IMR-90 (cell line): Measurements from ENCODE around the gene AGPS. TPM values are rescaled to one million over a fixed set of nuclear protein-coding genes. Genes with fewer than 3 reads are reported as not detected.

Experiments used
- ATAC-seq: fragments of 200-7000 bp; cut with Tn5 transposase; 2 replicates; pipeline ENCODE4 v1.9.1; 2020; ENCODE audit warnings: low read depth, mild to moderate bottlenecking, moderate library complexity
- BruUV-seq: library from RNA; stranded (reverse); fragments of 400-500 nt; replicated peaks from 2 replicates; lab custom pipeline; 2021; lab: Mats Ljungman, UMichigan
- CTCF ChIA-PET: fragments of 300-600 bp; formaldehyde crosslinking; extraction: SDS; loops from one replicate; lab custom pipeline; 2021; ENCODE audit warnings: antibody characterized with exemption; lab: Yijun Ruan, JAX
- POLR2A ChIA-PET: fragments of 300-600 bp; sonication (Branson Sonifier 250); formaldehyde crosslinking; loops from one replicate; lab custom pipeline; 2022; ENCODE audit warnings: antibody characterized with exemption; ENCODE audit not compliant: unreplicated experiment; lab: Charles Lee
- DNase-seq: peaks from one replicate; pipeline ENCODE4 v3.0.0; 2013
- H2AFZ ChIP-seq: replicated peaks from 2 replicates; pipeline ENCODE3; 2013; ENCODE audit warnings: low read length, mild to moderate bottlenecking; ENCODE audit not compliant: poor library complexity
- H2AK5ac ChIP-seq: 2 replicates; pipeline ENCODE4 v1.6.1; 2013; ENCODE audit warnings: low read depth, low read length, inconsistent platforms
- H2AK9ac ChIP-seq: replicated peaks from 2 replicates; pipeline ENCODE3; 2013; ENCODE audit warnings: mild to moderate bottlenecking, low read depth, low read length, moderate library complexity; ENCODE audit not compliant: poor library complexity
- H2BK120ac ChIP-seq: 2 replicates; pipeline ENCODE4 v1.6.1; 2013; ENCODE audit warnings: low read depth, low read length, inconsistent platforms
- H2BK15ac ChIP-seq: 3 replicates; pipeline ENCODE4 v1.6.1; 2013; ENCODE audit warnings: low read depth, low read length, inconsistent platforms
- H2BK20ac ChIP-seq: 2 replicates; pipeline ENCODE4 v1.6.1; 2013; ENCODE audit warnings: low read depth, mild to moderate bottlenecking, inconsistent platforms, low read length, moderate library complexity
- H2BK5ac ChIP-seq: 2 replicates; pipeline ENCODE4 v1.6.1; 2013; ENCODE audit warnings: mild to moderate bottlenecking, low read depth, low read length, inconsistent platforms; ENCODE audit not compliant: poor library complexity, severe bottlenecking
- H3K14ac ChIP-seq: replicated peaks from 2 replicates; pipeline ENCODE4 v1.6.1; 2013; ENCODE audit warnings: low read depth, low read length, inconsistent platforms
- H3K18ac ChIP-seq: 2 replicates; pipeline ENCODE4 v1.6.1; 2013; ENCODE audit warnings: low read depth, low read length, control low read depth
- H3K23ac ChIP-seq: 2 replicates; pipeline ENCODE4 v1.6.1; 2013; ENCODE audit warnings: low read depth, low read length, inconsistent platforms
- H3K27ac ChIP-seq: 2 replicates; pipeline ENCODE4 v1.5.1; 2013; ENCODE audit warnings: mild to moderate bottlenecking, control low read depth, low read length; ENCODE audit not compliant: insufficient read depth
- H3K27me3 ChIP-seq: 2 replicates; pipeline ENCODE4 v1.6.1; 2013; ENCODE audit warnings: low read length; ENCODE audit not compliant: control insufficient read depth, insufficient read depth
- H3K36me3 ChIP-seq: 2 replicates; pipeline ENCODE4 v1.6.1; 2013; ENCODE audit warnings: low read length, mixed read lengths; ENCODE audit not compliant: control insufficient read depth, insufficient read depth
- H3K4ac ChIP-seq: 2 replicates; pipeline ENCODE4 v1.6.1; 2013; ENCODE audit warnings: low read depth, low read length, inconsistent platforms
- H3K4me1 ChIP-seq: 2 replicates; pipeline ENCODE4 v1.6.1; 2013; ENCODE audit warnings: low read length, mixed read lengths; ENCODE audit not compliant: control insufficient read depth, insufficient read depth
- H3K4me2 ChIP-seq: 2 replicates; pipeline ENCODE4 v1.6.1; 2013; ENCODE audit warnings: low read depth, mild to moderate bottlenecking, control low read depth, low read length, moderate library complexity
- H3K4me3 ChIP-seq: 2 replicates; pipeline ENCODE4 v1.5.1; 2013; ENCODE audit warnings: low read depth, mild to moderate bottlenecking, control low read depth, low read length, moderate library complexity; ENCODE audit not compliant: insufficient read depth
- H3K56ac ChIP-seq: 2 replicates; pipeline ENCODE4 v1.6.1; 2013; ENCODE audit warnings: low read length, inconsistent platforms; ENCODE audit not compliant: insufficient read depth; ENCODE audit errors: extremely low read depth
- H3K79me1 ChIP-seq, 2 experiments: 2 replicates each; pipeline ENCODE4 v1.6.1; 2013; ENCODE audit warnings: low read length in 2 of 2, inconsistent platforms in 1 of 2, low read depth in 1 of 2
- H3K9ac ChIP-seq: 2 replicates; pipeline ENCODE4 v1.6.1; 2013; ENCODE audit warnings: low read depth, low read length, control low read depth
- H3K9me1 ChIP-seq: 2 replicates; pipeline ENCODE4 v1.6.1; 2013; ENCODE audit warnings: low read length, inconsistent platforms; ENCODE audit not compliant: insufficient read depth
- H3K9me3 ChIP-seq: 2 replicates; pipeline ENCODE4 v1.6.1; 2013; ENCODE audit warnings: low read length; ENCODE audit not compliant: control insufficient read depth, insufficient read depth
- H4K20me1 ChIP-seq: 2 replicates; pipeline ENCODE4 v1.6.1; 2013; ENCODE audit warnings: low read length, inconsistent platforms; ENCODE audit not compliant: insufficient read depth
- H4K5ac ChIP-seq: 2 replicates; pipeline ENCODE4 v1.6.1; 2013; ENCODE audit warnings: mild to moderate bottlenecking, low read depth, low read length, control low read depth
- H4K8ac ChIP-seq, 2 experiments: 2 replicates each; pipeline ENCODE4 v1.6.1; 2013; ENCODE audit warnings: low read depth in 2 of 2, low read length in 2 of 2, control low read depth in 1 of 2, inconsistent platforms in 1 of 2
- H4K91ac ChIP-seq: 2 replicates; pipeline ENCODE4 v1.6.1; 2013; ENCODE audit warnings: low read depth, low read length, inconsistent platforms; ENCODE audit not compliant: insufficient read depth
- BHLHE40 ChIP-seq: fragments of 150-350 bp; IDR thresholded peaks from 2 replicates; pipeline ENCODE4 v1.6.1; 2016; ENCODE audit warnings: mild to moderate bottlenecking, low read depth, low read length
- CEBPB ChIP-seq: IDR thresholded peaks from 2 replicates; pipeline ENCODE4 v1.6.1; 2012; ENCODE audit warnings: low read depth, low read length, improper control_type of control experiment
- MAZ ChIP-seq: IDR thresholded peaks from 2 replicates; pipeline ENCODE4 v1.6.1; 2012; ENCODE audit warnings: low read depth, mild to moderate bottlenecking, low read length, improper control_type of control experiment, moderate library complexity, borderline replicate concordance
- MXI1 ChIP-seq: IDR thresholded peaks from 2 replicates; pipeline ENCODE4 v1.6.1; 2012; ENCODE audit warnings: low read depth, mild to moderate bottlenecking, low read length, moderate library complexity, borderline replicate concordance
- NFE2L2 ChIP-seq: fragments of 150-350 bp; IDR thresholded peaks from 2 replicates; pipeline ENCODE4 v1.6.1; 2016; ENCODE audit warnings: low read depth, mild to moderate bottlenecking, low read length
- POLR2A ChIP-seq: IDR thresholded peaks from 2 replicates; pipeline ENCODE4 v1.6.1; 2012; ENCODE audit warnings: mild to moderate bottlenecking, low read depth, low read length
- RCOR1 ChIP-seq: IDR thresholded peaks from 2 replicates; pipeline ENCODE4 v1.6.1; 2012; ENCODE audit warnings: mild to moderate bottlenecking, low read length, improper control_type of control experiment; ENCODE audit not compliant: insufficient replicate concordance
- RFX5 ChIP-seq: IDR thresholded peaks from 2 replicates; pipeline ENCODE4 v1.8.0; 2012; ENCODE audit warnings: low read depth, mild to moderate bottlenecking, low read length, moderate library complexity
- WGBS, 2 experiments: methylation state at CpG; one replicate each; pipeline versions ENCODE4 v1.1.5 to v1.1.7; 2013; ENCODE audit warnings: missing lambda C conversion rate in 2 of 2; ENCODE audit not compliant: insufficient read length in 1 of 2; ENCODE audit errors: extremely low coverage in 2 of 2; 5-methylcytosine and 5-hydroxymethylcytosine counted together
- dilution Hi-C: fragments of 300-500 bp; cut with HindIII; formaldehyde crosslinking; loops from one replicate; pipeline ENCODE4 v1.14.3; 2018; ENCODE audit warnings: low sequenced_read_pairs; ENCODE audit not compliant: unreplicated experiment
- in situ Hi-C: fragments of 300-500 bp; cut with MboI; formaldehyde crosslinking; loops from 3 replicates; pipeline ENCODE4 v1.14.3; 2019; ENCODE audit warnings: low sequenced_read_pairs, inconsistent platforms, mixed read lengths
- intact Hi-C: fragments of 100-400 bp; cut with micrococcal nuclease; formaldehyde crosslinking; loops from 2 replicates; pipeline ENCODE4 v1.10.0; 2022
- polyA plus RNA-seq, 3 experiments: library from polyadenylated mRNA; depleted of rRNA; stranded (reverse); fragments of >200 nt; gene quantifications; 2 replicates each; pipeline ENCODE4 v1.2.3, GENCODE V29; 2012; ENCODE audit warnings: low replicate concordance in 1 of 3
- total RNA-seq: library from RNA; depleted of rRNA; stranded (reverse); fragments of >200 nt; gene quantifications from 2 replicates; pipeline ENCODE4 v1.2.3, GENCODE V29; 2012
- TF ChIP-seq, protein P1 (sequence below): conservative IDR thresholded peaks from 2 replicates; pipeline ENCODE4 v1.5.1; 2012; ENCODE audit warnings: mild to moderate bottlenecking, low read depth, low read length, improper control_type of control experiment
- TF ChIP-seq, protein P2 (sequence below): fragments of 150-350 bp; IDR thresholded peaks from 2 replicates; pipeline ENCODE4 v1.6.1; 2016; ENCODE audit warnings: low read depth, mild to moderate bottlenecking, low read length, moderate library complexity, borderline replicate concordance

The AGPS gene
- total and polyA plus RNA-seq, 2 of the 4 experiments (the other 2 are of a cell fraction) = 6.6 to 18.6 TPM

DNA sequence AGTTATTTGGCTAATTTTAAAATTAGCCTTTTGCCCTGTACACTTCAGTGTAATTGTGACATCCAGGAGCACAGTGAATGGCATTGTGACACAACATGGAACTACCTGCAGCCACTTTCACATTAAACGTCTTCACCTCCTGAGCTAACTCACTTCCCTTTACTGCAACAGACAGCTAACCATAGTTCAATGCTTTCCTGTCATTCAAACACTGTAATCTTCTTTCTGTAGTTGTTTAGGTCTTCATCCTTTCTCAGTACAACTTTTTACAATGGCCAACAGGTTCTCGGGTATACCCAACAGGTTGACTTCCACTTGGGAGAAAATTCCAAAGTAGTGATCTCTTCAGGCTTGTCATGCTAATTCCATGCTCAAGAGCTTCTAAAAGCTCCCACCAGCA, 8.6 kb upstream of the AGPS start:
- ATAC-seq (no peak), DNase-seq (no peak)
- Histone ChIP-seq H2BK120ac (no peak overlapping the region), H3K14ac (no peak overlapping the region), H3K36me3 (no peaks in the 10 kb centered on the region), H4K91ac (no peak overlapping the region), H3K9ac (no peak overlapping the region), H3K4me2 (no peak overlapping the region), H3K4ac (no peak overlapping the region), H3K9me3 (no peaks in the 10 kb centered on the region), H2BK20ac (no peak overlapping the region), H2AFZ (no peak overlapping the region), H4K20me1 (no peaks in the 10 kb centered on the region), H3K27ac (no peak overlapping the region), H3K27me3 (no peaks in the 10 kb centered on the region), H3K79me1 (no peaks in the 10 kb centered on the region; a peak in 1 of 4 replicates), H2AK5ac (no peak overlapping the region), H3K9me1 (no peaks in the 10 kb centered on the region), H3K56ac (no peak overlapping the region), H3K4me1 (no peaks in the 10 kb centered on the region), H3K4me3 (no peak overlapping the region), H3K23ac (no peak overlapping the region), H2BK5ac (no peak overlapping the region), H2BK15ac (no peak overlapping the region), H3K18ac (no peak overlapping the region), H4K8ac (no peak overlapping the region), H4K5ac (no peak overlapping the region), H2AK9ac (no peak overlapping the region)
- ChIA-PET CTCF (no interaction called here), POLR2A (no interaction called here)
- dilution Hi-C loops = no loop called here
- in situ Hi-C loops = no loop called here
- TF ChIP-seq POLR2A (no peak), MAZ (no peak), MXI1 (no peak), BHLHE40 (no peak), RFX5 (no peak), CEBPB (no peak), NFE2L2 (no peak), RCOR1 (no peak)
- TF ChIP-seq, protein P1, sequence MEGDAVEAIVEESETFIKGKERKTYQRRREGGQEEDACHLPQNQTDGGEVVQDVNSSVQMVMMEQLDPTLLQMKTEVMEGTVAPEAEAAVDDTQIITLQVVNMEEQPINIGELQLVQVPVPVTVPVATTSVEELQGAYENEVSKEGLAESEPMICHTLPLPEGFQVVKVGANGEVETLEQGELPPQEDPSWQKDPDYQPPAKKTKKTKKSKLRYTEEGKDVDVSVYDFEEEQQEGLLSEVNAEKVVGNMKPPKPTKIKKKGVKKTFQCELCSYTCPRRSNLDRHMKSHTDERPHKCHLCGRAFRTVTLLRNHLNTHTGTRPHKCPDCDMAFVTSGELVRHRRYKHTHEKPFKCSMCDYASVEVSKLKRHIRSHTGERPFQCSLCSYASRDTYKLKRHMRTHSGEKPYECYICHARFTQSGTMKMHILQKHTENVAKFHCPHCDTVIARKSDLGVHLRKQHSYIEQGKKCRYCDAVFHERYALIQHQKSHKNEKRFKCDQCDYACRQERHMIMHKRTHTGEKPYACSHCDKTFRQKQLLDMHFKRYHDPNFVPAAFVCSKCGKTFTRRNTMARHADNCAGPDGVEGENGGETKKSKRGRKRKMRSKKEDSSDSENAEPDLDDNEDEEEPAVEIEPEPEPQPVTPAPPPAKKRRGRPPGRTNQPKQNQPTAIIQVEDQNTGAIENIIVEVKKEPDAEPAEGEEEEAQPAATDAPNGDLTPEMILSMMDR = no peak
- TF ChIP-seq, protein P2, sequence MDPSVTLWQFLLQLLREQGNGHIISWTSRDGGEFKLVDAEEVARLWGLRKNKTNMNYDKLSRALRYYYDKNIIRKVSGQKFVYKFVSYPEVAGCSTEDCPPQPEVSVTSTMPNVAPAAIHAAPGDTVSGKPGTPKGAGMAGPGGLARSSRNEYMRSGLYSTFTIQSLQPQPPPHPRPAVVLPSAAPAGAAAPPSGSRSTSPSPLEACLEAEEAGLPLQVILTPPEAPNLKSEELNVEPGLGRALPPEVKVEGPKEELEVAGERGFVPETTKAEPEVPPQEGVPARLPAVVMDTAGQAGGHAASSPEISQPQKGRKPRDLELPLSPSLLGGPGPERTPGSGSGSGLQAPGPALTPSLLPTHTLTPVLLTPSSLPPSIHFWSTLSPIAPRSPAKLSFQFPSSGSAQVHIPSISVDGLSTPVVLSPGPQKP = no peak
- BruUV-seq = no TSS peak
- intact Hi-C loops = no loop called here
- WGBS, 2 experiments = 33% methylated on average over 1 of the region's 2 CpGs; no CpG with 5 or more reads in 1 of the 2 experiments
